HuH-7.5 (cell line): ENCODE measurements around the gene PIGR.
"Not testable (repeated sequence)": the region's sequence is repeated elsewhere in the genome, so short reads cannot be mapped to it uniquely, and the experiment has no call there.

ENCODE experiments used
- DNase-seq: peaks from one replicate; pipeline ENCODE4 v3.0.0; 2011; ENCODE audit warnings: low spot score

PIGR gene

DNA sequence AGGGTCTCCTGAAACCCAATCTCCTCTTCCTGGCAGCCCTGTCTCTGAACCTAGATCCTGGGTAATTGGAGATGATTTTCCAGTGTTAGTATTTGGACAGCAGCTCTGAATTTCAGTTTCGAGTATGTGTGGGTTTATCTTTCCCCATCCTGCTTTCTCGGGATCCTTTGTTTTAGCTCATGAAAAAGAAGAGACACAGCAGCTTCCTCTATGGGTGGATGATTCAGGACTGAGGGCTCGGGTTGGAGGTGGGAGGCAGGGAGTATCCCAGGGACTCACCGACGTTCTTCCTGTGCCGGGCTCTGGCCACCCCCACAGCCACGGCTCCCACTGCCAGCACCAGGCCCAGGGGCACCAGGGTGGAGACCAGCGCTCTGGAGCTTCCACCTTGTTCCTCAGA, 14.1 kb downstream of the PIGR start:
- no peak for DNase-seq

- DNase-seq, result no peak
Measured at GRCh38 chr1:206931709-206932108, 14.6 kb downstream of the PIGR start.

- no peak for DNase-seq
Measured at GRCh38 chr1:206930210-206930798, 16.0 kb downstream of the PIGR start.

DNA sequence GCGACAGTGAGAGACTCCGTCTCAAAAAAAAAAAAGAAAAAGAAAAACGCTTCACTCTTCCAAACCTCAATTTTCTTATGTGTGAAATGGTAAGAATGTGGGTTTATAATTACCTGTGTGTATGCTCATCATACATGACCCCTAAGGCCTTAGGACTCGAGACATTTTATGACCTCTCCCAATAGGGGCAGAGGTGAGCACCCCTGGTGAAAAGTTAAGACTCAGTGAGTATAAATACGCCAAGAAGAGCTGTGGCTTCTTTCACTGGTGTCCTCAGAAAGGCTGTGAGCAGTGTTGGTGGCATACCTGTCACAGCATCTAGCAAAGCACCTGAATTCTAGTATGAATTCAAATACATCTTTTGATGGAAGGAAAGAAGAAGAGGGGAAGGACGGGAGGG, 16.7 kb downstream of the PIGR start:
- DNase-seq, result no peak

DNA sequence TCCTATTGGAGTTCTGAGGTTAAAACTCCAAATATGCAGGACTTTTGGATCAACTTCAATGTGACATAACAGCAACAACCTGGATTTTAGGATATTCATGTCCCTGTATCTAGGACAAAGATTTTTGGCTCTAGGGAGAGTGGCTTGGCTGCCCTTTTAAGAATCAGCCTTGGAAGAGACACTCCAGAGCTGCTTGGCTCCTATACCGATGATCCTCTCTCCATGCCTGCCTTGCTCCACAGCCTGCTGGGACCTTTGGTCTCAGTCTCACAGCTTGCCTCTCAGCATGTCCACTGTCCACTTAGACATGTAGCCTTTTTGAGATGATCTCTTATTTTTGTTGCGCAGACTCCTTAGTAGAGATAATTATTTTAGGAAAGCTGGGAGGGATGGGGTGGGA, 20.0 kb downstream of the PIGR start:
- DNase-seq, result no peak

DNA sequence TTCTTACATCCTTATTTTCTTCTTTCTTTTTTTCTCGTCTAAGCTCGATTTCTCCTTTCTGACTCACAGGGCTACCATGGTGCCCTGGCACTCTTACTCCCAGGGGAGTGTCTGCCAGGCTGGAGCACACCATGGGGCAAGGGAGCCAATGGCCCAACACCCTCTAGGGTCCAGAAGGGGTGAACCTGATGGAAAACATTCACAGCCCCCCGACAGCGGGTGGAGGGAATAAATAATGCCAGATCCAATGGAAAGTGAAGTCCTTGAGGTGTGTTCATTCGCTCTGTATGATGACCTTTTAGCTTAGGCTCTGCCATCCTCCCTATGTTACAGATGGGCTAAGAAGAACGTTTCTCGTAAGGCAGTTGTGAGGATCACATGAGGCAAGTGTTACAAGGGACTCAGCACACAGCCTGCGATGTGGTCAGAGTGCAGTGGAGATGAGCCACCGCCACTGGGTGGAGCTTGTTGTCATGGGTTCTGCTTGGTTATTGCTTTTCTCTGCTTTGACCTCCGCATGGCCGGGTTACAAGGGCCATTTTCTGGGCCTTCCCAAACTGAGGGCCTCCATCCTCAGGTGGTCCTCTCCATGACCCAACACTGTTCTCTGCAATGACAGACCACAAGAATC, 21.0 kb downstream of the PIGR start:
- no peak for DNase-seq

DNA sequence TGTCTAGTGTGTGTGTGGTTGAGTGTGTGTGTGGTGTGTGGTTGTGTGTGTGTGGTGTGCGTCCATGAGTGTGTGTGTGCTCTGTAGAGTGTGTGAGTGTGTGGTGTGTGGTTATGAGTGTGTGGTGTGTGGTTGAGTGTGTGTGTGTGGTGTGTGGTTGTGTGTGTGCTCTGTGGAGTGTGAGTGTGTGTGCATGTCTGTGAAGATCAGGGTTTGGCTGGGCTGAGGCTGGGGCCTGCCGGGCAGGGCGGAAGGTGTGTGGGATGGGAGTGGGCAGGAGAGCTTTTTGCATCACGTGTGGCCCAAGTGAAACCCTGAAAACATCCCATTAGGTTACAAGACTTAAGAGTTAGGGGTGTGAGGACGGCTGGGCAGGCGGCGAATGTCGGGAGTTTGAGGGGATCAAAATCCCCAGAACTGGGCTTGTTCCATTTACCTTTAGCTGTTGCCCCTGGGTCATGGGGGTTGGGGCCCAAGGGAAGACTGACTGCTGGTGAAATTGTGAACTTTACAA, 21.6 kb downstream of the PIGR start:
- DNase-seq, result no peak

DNA sequence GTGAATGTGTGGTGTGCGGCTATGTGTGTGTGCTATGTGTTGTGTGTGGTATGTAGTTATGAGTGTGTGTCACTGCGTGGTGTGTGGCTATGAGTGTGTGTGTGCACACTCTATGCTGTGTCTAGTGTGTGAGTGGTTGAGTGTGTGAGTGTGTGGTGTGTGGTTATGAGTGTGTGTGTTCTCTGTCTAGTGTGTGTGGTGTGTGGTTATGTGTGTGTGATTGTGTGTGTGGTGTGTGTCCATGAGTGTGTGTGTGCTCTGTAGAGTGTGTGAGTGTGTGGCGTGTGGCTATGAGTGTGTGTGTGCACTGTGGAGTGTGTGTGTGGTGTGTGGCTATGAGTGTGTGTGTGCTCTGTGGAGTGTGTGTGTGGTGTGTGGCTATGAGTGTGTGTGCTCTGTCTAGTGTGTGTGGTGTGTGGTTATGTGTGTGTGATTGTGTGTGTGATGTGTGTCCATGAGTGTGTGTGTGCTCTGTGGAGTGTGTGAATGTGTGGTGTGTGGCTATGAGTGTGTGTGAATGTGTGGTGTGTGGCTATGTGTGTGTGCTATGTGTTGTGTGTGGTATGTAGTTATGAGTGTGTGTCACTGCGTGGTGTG, 22.2 kb downstream of the PIGR start:
- not testable (repeated sequence) for DNase-seq

DNA sequence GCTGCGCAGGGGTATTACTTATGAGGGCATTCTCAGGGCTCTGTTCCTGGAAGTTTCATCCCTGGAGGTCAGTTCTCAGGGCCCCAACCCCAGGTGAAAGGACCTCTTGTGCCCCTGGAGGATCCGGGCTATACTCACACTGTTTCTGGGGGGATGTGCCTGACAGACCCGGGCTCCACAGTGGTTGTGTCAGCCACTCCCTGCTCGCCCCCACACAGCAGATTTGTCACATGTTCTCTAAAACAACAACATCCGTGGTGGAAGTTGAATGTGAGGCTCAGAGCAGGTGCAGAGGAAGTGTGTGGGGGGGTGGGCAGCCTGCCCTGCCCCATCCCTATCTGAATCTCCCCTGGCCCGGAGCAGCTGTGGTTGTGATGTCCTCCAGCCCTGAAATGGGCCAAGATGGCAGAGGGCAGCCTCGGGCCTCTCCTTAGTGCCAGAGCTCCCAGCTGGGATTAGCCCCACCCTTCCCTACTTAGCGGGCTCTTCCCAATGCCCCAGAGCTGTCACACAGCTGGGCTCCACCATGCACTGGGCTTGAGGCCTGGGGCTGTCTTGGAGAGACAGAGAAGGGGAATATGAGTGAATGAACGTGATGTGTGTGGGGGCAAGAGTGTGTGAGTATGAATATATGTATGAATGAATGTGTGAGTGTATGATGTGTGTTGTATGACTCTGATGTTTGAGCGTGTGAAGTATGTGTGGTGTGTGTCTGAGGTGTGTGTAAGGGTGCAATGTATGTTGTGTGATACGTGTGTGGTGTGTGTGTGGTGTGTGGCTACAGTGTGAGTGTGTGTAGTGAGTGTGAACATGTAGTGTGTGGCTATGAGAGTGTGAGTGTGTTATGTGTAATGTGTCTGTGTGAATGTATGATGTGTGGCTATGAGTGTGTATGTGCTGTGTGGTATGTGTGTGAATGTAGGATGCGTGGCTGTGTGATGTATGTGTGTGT, 23.0 kb downstream of the PIGR start:
- DNase-seq, result no peak

- DNase-seq, result no peak
Measured at GRCh38 chr1:206922524-206922923, 23.7 kb downstream of the PIGR start.

GRCh38 chr1:206921772-206922265, 24.4 kb downstream of the PIGR start, which contains the start of gene FCMR:
Gene FCMR, minus strand, starts transcription at chr1:206921941. Its CDS starts 87 bp downstream, at chr1:206921854.
- DNase-seq, result no peak

DNA sequence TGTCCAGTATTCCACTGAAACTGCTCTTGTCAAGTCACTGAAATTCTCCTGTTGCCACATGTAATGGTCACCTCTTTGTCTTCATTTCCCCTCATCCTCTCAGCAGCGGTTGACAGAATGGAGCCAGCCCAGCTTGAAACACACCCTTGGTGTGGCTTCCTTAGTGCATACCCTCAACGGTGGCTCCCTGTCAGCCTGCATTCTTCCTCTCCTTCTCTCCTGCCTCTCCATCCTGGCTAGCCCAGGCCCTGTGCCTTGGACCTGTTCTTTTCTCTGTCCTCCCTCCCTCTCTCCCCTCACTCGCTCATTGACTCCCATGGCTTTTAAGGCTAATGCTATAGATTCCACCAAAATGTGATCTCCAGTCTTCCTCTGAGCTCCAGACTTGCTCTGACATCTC, 28.2 kb downstream of the PIGR start:
- DNase-seq, result no peak

DNA sequence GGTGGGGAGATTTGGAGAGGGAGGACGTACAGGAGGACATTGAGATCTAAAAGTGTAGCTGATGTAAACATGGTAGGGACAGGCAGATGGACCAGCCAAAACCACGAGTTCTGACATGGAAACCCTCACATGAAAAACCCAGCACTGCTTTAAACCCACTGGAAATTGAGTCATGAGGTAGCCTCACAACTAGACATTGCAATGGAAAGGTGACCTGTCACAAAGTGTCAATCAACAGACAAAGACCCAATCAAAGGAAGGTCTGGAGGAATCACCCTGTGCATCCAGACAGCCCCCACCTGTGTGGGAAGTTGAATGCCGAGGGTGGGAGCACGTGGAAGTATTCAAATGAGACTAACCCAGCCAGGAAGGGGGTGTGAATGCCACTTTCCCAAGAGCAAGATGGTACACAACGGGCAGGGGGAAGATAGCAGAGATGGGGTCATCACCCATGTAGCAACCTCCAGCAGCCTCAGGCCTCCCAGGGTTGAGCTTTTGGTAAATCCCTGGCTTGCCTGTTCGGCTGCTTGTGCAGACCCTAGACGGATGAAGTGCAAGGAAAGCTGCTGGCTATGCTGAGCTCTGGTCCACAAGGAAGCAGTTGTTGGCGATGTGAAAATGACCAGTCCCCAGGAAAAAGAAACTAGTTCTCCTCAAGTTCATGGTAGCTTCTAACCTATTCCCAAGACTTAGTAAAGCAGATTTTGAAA, 30.1 kb downstream of the PIGR start:
- DNase-seq, result no peak

DNA sequence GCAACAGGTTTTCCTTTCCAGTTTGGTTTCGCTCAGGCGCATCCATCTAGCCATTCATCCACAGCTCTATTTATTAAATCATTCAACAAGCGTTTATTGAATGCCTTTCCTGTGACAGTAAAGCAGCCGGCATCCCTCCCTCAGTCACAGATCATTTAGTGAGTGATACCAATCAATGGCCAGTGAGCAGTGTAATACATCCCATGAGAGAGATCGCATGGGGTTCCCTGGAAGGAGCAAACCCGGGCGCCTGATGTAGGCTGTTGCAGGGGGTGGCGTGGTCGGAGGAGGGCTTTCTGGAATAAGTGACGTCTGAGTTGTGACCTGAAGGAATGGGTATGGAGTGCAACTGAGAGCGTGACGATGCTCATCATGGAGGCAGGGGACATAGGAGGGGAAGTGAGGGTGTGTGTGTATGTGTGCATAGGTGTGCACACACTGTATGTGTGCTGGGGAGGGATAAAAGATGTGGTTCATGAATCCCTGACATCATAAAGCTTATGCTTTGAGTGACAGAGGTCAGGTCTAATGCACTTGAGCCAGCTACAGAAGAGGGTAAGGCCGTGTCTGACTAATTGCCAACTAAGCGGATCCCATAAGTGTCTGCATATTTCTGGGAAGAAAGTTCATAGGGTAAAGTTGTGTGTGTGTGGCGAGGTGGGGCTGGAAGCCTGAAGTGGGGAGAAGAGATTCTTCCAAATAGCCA, 31.1 kb downstream of the PIGR start:
- no peak for DNase-seq

DNA sequence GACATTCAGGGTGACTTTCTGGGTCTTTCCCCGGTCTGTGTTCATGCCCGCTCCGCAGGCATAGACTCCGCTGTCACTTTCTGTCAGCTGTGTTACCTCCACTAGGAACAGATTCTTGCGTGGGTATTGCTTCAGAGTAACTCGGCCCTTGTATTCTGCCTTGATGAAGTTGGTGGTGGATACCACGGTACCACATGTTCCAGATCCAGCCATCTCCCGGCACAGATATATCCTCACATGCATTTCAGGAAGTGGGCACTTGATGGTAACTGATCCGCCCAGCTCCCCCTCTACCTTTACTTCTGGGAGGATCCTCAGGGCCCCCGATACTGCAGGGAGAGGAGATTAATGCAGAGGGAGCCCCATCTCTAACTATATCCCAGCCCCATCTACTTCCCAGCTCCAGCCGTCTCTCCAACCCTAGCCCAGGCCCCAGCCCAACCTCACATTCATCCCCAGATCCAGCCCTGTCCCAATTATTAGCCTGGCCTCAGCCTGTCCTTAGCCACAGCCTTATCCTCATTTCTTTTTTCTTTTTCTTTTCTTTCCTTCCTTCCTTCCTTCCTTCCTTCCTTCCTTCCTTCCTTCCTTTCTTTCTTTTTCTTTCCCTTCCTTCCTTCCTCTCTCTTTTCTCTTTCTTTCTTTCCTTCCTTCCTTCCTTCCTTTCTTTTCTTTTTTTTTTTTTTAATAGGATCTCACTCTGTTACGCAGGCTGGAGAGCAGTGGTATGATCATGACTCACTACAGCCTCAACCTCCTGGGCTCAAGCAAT, 32.3 kb downstream of the PIGR start:
- no peak for DNase-seq

DNA sequence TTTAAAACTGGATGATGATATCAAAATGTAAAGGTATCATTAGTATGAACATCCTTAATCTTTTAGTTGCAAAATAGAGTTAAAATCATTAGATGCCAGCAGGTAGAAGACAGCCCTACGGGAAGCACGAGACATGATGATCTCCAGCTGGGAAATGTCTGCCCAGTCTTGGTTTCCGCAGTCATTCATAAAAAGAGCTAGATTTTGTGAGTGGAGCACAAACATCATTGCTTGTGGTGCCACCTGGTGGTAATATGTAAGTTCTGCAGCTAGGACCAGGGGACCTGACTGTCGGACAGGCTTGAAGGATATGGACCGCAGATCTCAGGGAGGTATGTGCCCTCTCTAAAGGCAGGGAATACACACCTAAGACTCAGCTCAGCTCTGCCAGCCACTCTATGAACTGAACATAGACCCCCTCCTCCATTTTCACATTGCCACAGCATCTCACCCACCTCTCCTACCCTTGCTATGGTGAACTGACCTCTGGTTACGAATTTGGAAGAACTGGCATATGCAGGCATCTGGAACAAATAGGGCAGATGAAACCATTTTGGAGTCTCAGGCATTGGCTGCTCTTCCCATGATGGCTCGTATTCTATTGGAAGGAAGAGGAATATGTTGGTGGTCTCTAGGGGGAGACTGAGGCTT, 33.7 kb downstream of the PIGR start:
- peak; percentile 69 for DNase-seq

- peak; percentile 65 for DNase-seq
Measured at GRCh38 chr1:206911064-206911663, 35.1 kb downstream of the PIGR start.

GRCh38 chr1:206909883-206910318, 36.4 kb downstream of the PIGR start:
- DNase-seq, result no peak
